Kidney capillary endothelial cell (primary cell): ENCODE data around the gene SNRPB2.

Experiments used
- DNase-seq: peaks from one replicate; pipeline ENCODE4 v3.0.0-alpha.2; 2018; ENCODE audit warnings: low spot score

Gene SNRPB2

GRCh38 chr20:16732506-16733152 lies 2.8 kb downstream of the SNRPB2 start:
- DNase-seq, result no peak

- DNase-seq, result no peak
Observed at GRCh38 chr20:16740365-16741072, 10.7 kb downstream of the SNRPB2 start.

GRCh38 chr20:16744178-16744807 lies 14.5 kb downstream of the SNRPB2 start:
- no peak for DNase-seq

GRCh38 chr20:16745204-16745603 lies 15.4 kb downstream of the SNRPB2 start:
- no peak for DNase-seq

- DNase-seq, result no peak
Observed at GRCh38 chr20:16747291-16747811, 17.5 kb downstream of the SNRPB2 start.

- DNase-seq, result no peak
Observed at GRCh38 chr20:16748308-16748900, 18.6 kb downstream of the SNRPB2 start, which contains the start of gene OTOR. Gene OTOR (plus strand): TSS chr20:16748358. CDS start chr20:16748402, 44 bp downstream.

- no peak for DNase-seq
Observed at GRCh38 chr20:16749573-16749972, 19.7 kb downstream of the SNRPB2 start.

GRCh38 chr20:16752082-16752481 lies 22.3 kb downstream of the SNRPB2 start:
- no peak for DNase-seq

GRCh38 chr20:16752901-16753300 lies 23.1 kb downstream of the SNRPB2 start:
- no peak for DNase-seq

- DNase-seq, result no peak
Observed at GRCh38 chr20:16758454-16759180, 28.8 kb downstream of the SNRPB2 start.

- peak; percentile 54 for DNase-seq
Observed at GRCh38 chr20:16759181-16759563, 29.3 kb downstream of the SNRPB2 start.

- no peak for DNase-seq
Observed at GRCh38 chr20:16760431-16761304, 30.8 kb downstream of the SNRPB2 start.

GRCh38 chr20:16761305-16761829 lies 31.5 kb downstream of the SNRPB2 start:
- DNase-seq, result peak; percentile 56

- DNase-seq, result no peak
Observed at GRCh38 chr20:16764560-16764959, 34.7 kb downstream of the SNRPB2 start.

- DNase-seq, result no peak
Observed at GRCh38 chr20:16771213-16771612, 41.4 kb downstream of the SNRPB2 start.

GRCh38 chr20:16775961-16776360 lies 46.1 kb downstream of the SNRPB2 start:
- DNase-seq, result no peak

- no peak for DNase-seq
Observed at GRCh38 chr20:16777126-16777525, 47.3 kb downstream of the SNRPB2 start.

- DNase-seq, result no peak
Observed at GRCh38 chr20:16778159-16778558, 48.3 kb downstream of the SNRPB2 start.

- DNase-seq, result no peak
Observed at GRCh38 chr20:16781496-16781895, 51.7 kb downstream of the SNRPB2 start.

- no peak for DNase-seq
Observed at GRCh38 chr20:16785226-16785625, 55.4 kb downstream of the SNRPB2 start.
